PC-9 (cell line): ENCODE results near the gene CLEC16A.
"Not testable (repeated sequence)": the region's sequence is repeated elsewhere in the genome, so short reads cannot be mapped to it uniquely, and the experiment has no call there.

Experiments
- CTCF ChIP-seq: fragments of 200-600 bp; sonication (generic); conservative IDR thresholded peaks from 2 replicates; pipeline ENCODE4 v1.6.1; 2017; ENCODE audit warnings: mixed run types, antibody characterized with exemption, mild to moderate bottlenecking, moderate library complexity
- EZH2 ChIP-seq: fragments of 200-600 bp; sonication (generic); IDR thresholded peaks from 2 replicates; pipeline ENCODE4 v1.8.0; 2017; ENCODE audit warnings: antibody characterized with exemption, low read depth

GRCh38 chr16:11220507-11220906 is 276.1 kb downstream of the CLEC16A start:
- not testable (repeated sequence) for TF ChIP-seq CTCF, EZH2
